DND-41 (cell line): ENCODE results near the gene LRTM2.

Experiments
- ATAC-seq: fragments of 200-7000 bp; cut with Tn5 transposase; 3 replicates; pipeline ENCODE4 v1.9.1; 2021; ENCODE audit warnings: low read depth; ENCODE audit not compliant: insufficient read depth
- DNase-seq: peaks from one replicate; pipeline ENCODE4 v3.0.0-alpha.2; 2020
- H2AFZ ChIP-seq: 2 replicates; pipeline ENCODE4 v1.6.0; 2012; ENCODE audit warnings: low read depth, low read length
- H3K27ac ChIP-seq: 2 replicates; pipeline ENCODE4 v1.5.1; 2012; ENCODE audit warnings: low read length, inconsistent platforms
- H3K27me3 ChIP-seq: fragments of 200-600 bp; sonication (generic); 2 replicates; pipeline ENCODE4 v1.6.0; 2012; ENCODE audit warnings: low read length, mild to moderate bottlenecking, inconsistent platforms; ENCODE audit not compliant: insufficient read depth, poor library complexity
- H3K36me3 ChIP-seq: 2 replicates; pipeline ENCODE4 v1.5.1; 2012; ENCODE audit warnings: low read length, inconsistent platforms; ENCODE audit not compliant: insufficient read depth
- H3K4me1 ChIP-seq: 2 replicates; pipeline ENCODE4 v1.5.1; 2012; ENCODE audit warnings: mild to moderate bottlenecking, low read length; ENCODE audit not compliant: insufficient read depth
- H3K4me2 ChIP-seq: 2 replicates; pipeline ENCODE4 v1.6.0; 2012; ENCODE audit warnings: mild to moderate bottlenecking, moderate library complexity, low read length, inconsistent platforms; ENCODE audit not compliant: insufficient read depth
- H3K4me3 ChIP-seq, 2 experiments: fragments of 200-600 bp in 1 of 2; shearing (Covaris generic) in 1 of 2; 2 replicates each; pipeline ENCODE4 v1.5.1; 2012 to 2016; ENCODE audit warnings: inconsistent platforms in 2 of 2, low read length in 2 of 2, mild to moderate bottlenecking in 2 of 2, low read depth in 1 of 2, moderate library complexity in 1 of 2
- H3K79me2 ChIP-seq: 2 replicates; pipeline ENCODE4 v1.6.0; 2012; ENCODE audit warnings: low read length, inconsistent platforms; ENCODE audit not compliant: insufficient read depth
- H3K9ac ChIP-seq: 2 replicates; pipeline ENCODE4 v1.6.0; 2012; ENCODE audit warnings: low read depth, mild to moderate bottlenecking, inconsistent platforms, low read length, moderate library complexity
- H3K9me3 ChIP-seq: 2 replicates; pipeline ENCODE4 v1.5.1; 2012; ENCODE audit warnings: low read length, moderate library complexity, mild to moderate bottlenecking, inconsistent platforms; ENCODE audit not compliant: insufficient read depth, severe bottlenecking
- H4K20me1 ChIP-seq: 2 replicates; pipeline ENCODE4 v1.6.0; 2012; ENCODE audit warnings: low read length; ENCODE audit not compliant: insufficient read depth
- EZH2 ChIP-seq: IDR thresholded peaks from 3 replicates; pipeline ENCODE4 v1.6.1; 2012; ENCODE audit warnings: borderline replicate concordance, low read depth, mild to moderate bottlenecking, moderate library complexity, low read length, inconsistent platforms; ENCODE audit not compliant: severe bottlenecking
- TF ChIP-seq, protein P1 (sequence below): IDR thresholded peaks from 2 replicates; pipeline ENCODE4 v1.5.1; 2012; ENCODE audit warnings: borderline replicate concordance, low read length, moderate library complexity, mild to moderate bottlenecking; ENCODE audit not compliant: poor library complexity, severe bottlenecking; ENCODE audit errors: extremely low read depth

Gene LRTM2

DNA sequence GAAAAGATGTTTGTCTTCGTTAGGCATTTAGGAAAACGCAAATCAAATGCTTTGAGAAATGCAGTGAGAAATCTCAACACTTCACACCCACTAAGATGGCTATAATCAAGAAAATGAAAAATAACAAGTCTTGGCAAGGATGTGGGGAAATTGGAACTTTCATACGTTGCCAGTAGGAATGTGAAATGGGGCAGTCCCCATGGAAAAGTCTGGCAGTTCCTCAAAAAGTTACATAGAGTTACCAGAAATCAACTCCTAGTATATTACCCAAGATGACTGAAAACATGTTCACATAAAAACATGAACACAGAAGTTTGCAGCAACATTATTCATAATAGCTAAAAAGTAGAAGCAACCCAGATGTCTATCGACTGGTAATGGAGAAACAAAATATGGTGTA lies 41.5 kb upstream of the LRTM2 start:
- Histone ChIP-seq H3K4me1 (no peaks in the 10 kb centered on the region), H3K79me2 (peaks cover 10% of the 10 kb centered on the region; the same call in 1 of the 2 replicates), H3K9ac (no peak overlapping the region), H3K4me3 (no peak overlapping the region), H4K20me1 (peaks cover 10% of the 10 kb centered on the region), H3K27ac (no peak overlapping the region), H3K4me2 (no peak overlapping the region), H3K36me3 (peaks cover 68% of the 10 kb centered on the region), H2AFZ (no peak overlapping the region), H3K9me3 (no peaks in the 10 kb centered on the region), H3K27me3 (no peaks in the 10 kb centered on the region)
- TF ChIP-seq, protein P1, sequence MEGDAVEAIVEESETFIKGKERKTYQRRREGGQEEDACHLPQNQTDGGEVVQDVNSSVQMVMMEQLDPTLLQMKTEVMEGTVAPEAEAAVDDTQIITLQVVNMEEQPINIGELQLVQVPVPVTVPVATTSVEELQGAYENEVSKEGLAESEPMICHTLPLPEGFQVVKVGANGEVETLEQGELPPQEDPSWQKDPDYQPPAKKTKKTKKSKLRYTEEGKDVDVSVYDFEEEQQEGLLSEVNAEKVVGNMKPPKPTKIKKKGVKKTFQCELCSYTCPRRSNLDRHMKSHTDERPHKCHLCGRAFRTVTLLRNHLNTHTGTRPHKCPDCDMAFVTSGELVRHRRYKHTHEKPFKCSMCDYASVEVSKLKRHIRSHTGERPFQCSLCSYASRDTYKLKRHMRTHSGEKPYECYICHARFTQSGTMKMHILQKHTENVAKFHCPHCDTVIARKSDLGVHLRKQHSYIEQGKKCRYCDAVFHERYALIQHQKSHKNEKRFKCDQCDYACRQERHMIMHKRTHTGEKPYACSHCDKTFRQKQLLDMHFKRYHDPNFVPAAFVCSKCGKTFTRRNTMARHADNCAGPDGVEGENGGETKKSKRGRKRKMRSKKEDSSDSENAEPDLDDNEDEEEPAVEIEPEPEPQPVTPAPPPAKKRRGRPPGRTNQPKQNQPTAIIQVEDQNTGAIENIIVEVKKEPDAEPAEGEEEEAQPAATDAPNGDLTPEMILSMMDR: no peak
- no peak for TF ChIP-seq EZH2
- no peak for ATAC-seq
- DNase-seq: no peak

DNA sequence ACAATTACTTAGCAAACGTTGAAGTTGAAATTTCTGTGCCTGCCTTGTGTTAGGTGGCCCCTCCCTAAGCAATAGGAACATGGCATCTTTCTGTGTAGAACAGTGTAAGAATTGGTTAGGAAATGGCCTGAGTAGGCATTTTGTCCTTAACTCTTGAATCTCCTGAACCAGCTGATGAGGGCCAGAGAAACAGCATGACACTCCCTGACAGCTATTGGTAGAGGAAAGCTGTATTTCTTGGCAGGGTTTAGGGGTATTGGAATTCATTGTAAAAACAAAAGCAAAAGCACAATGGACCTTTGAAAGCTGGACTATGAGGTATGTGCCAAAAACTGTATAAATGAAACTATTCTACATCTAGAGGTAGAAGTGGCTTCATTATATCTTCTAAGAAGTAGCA lies 40.6 kb upstream of the LRTM2 start:
- Histone ChIP-seq H3K36me3 (peaks cover 67% of the 10 kb centered on the region), H3K79me2 (peaks cover 7% of the 10 kb centered on the region; the same call in 1 of the 2 replicates), H2AFZ (no peak overlapping the region), H3K9ac (no peak overlapping the region), H3K27ac (no peak overlapping the region), H4K20me1 (peaks cover 7% of the 10 kb centered on the region), H3K4me2 (no peak overlapping the region), H3K9me3 (no peaks in the 10 kb centered on the region), H3K27me3 (no peaks in the 10 kb centered on the region), H3K4me1 (no peaks in the 10 kb centered on the region), H3K4me3 (no peak overlapping the region)
- no peak for DNase-seq
- ATAC-seq: no peak
- TF ChIP-seq, protein P1: no peak
- no peak for TF ChIP-seq EZH2

DNA sequence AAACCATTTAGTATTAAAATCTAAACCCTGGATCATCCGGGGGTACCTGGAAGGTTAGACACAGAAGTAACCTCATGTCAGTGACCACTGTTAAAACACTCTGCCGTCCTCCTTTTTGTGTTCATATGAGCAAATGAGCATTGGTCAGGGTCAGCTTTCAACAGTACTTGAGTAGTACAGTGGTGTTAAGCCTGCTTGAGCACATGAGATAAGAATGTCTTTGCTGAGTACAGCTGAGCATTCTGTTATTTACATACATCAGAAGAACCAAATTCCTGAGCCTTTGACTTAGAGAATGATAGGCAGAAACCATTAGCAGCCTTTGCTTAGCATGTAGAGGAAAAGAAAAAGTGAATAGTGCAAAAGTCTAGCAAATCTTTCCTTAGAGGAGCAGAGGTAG lies 38.6 kb upstream of the LRTM2 start:
- Histone ChIP-seq H3K9me3 (no peaks in the 10 kb centered on the region), H3K27ac (no peak overlapping the region), H4K20me1 (no peaks in the 10 kb centered on the region; the same call in 1 of the 2 replicates), H3K4me2 (no peak overlapping the region), H2AFZ (no peak overlapping the region), H3K9ac (no peak overlapping the region), H3K4me3 (no peak overlapping the region), H3K36me3 (peaks cover 71% of the 10 kb centered on the region), H3K4me1 (no peaks in the 10 kb centered on the region), H3K27me3 (no peaks in the 10 kb centered on the region), H3K79me2 (no peaks in the 10 kb centered on the region)
- ATAC-seq (no peak), DNase-seq (no peak)
- TF ChIP-seq, protein P1: no peak
- no peak for TF ChIP-seq EZH2

DNA sequence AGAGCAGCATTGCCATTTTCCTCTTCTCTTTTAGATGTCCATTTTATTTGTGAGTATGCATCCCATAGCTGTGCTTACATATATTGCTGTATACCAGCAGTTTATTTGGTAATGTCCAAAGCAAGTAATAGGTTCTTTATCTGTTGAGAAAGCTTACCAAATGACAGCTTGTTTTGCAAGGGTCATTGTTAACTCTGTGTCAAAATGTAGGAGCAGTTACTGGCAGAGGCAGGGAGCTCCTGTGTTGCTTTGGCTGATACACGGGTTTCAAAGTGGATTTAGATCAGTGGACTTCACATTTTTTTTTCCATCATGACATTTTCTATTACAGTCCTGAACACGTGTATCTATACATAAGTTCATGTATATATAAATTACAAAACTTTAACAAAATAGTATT lies 38.1 kb upstream of the LRTM2 start:
- peaks cover 74% of the 10 kb centered on the region for H3K36me3 ChIP-seq

More for the DNA sequence above, 38.1 kb upstream of the LRTM2 start:
- Histone ChIP-seq H3K9me3 (no peaks in the 10 kb centered on the region), H3K4me2 (no peak overlapping the region), H3K79me2 (no peaks in the 10 kb centered on the region), H3K9ac (no peak overlapping the region), H3K4me3 (no peak overlapping the region), H2AFZ (no peak overlapping the region), H3K27me3 (no peaks in the 10 kb centered on the region), H3K27ac (no peak overlapping the region), H3K4me1 (no peaks in the 10 kb centered on the region), H4K20me1 (no peaks in the 10 kb centered on the region; the same call in 1 of the 2 replicates)
- no peak for TF ChIP-seq EZH2
- TF ChIP-seq, protein P1: no peak
- no peak for ATAC-seq
- DNase-seq: no peak
